GM06990 (cell line): ENCODE data around the gene ABCB11.
"Not testable (repeated sequence)": the region's sequence is repeated elsewhere in the genome, so short reads cannot be mapped to it uniquely, and the experiment has no call there.

Experiments used
- DNase-seq: peaks from one replicate; pipeline ENCODE4 v3.0.0-alpha.2; 2011; ENCODE audit not compliant: insufficient read length; ENCODE audit errors: extremely low read depth
- H3K27me3 ChIP-seq: replicated peaks from 2 replicates; pipeline ENCODE4 v1.6.0; 2011; ENCODE audit warnings: low read length; ENCODE audit not compliant: control insufficient read depth, insufficient read depth
- H3K36me3 ChIP-seq: 2 replicates; pipeline ENCODE4 v1.5.1; 2011; ENCODE audit warnings: low read length; ENCODE audit not compliant: control insufficient read depth, insufficient read depth
- H3K4me3 ChIP-seq: replicated peaks from 2 replicates; pipeline ENCODE4 v1.5.1; 2011; ENCODE audit warnings: low read depth, mild to moderate bottlenecking, control low read depth, low read length
- CTCF ChIP-seq: IDR thresholded peaks from 2 replicates; pipeline ENCODE4 v1.5.1; 2011; ENCODE audit warnings: low read length, control low read depth, mild to moderate bottlenecking, inconsistent platforms; ENCODE audit not compliant: insufficient read depth, poor library complexity, severe bottlenecking

Gene ABCB11

GRCh38 chr2:168889635-168890005 lies 141.5 kb downstream of the ABCB11 start:
- no peaks in the 10 kb centered on the region for H3K27me3 ChIP-seq
- DNase-seq = no peak
- H3K36me3 ChIP-seq = no peaks in the 10 kb centered on the region; the same call in 1 of the 2 replicates
- peak overlapping the region; percentile 87 for H3K4me3 ChIP-seq
- TF ChIP-seq CTCF = no peak

GRCh38 chr2:168884975-168885374 lies 146.1 kb downstream of the ABCB11 start:
- Histone ChIP-seq H3K27me3 (no peaks in the 10 kb centered on the region), H3K4me3 (no peak overlapping the region), H3K36me3 (no peaks in the 10 kb centered on the region; the same call in 1 of the 2 replicates)
- no peak for TF ChIP-seq CTCF
- DNase-seq = no peak

- H3K4me3 ChIP-seq, H3K27me3 ChIP-seq, H3K36me3 ChIP-seq, DNase-seq: not testable (repeated sequence)
Observed at GRCh38 chr2:168882163-168882562, 149.0 kb downstream of the ABCB11 start.

- Histone ChIP-seq H3K4me3 (no peak overlapping the region), H3K36me3 (no peaks in the 10 kb centered on the region; the same call in 1 of the 2 replicates), H3K27me3 (no peaks in the 10 kb centered on the region)
- no peak for DNase-seq
- TF ChIP-seq CTCF = no peak
Observed at GRCh38 chr2:168874368-168875054, 156.6 kb downstream of the ABCB11 start.

GRCh38 chr2:168870824-168871223 lies 160.3 kb downstream of the ABCB11 start:
- not testable (repeated sequence) for H3K4me3 ChIP-seq, DNase-seq, H3K36me3 ChIP-seq, H3K27me3 ChIP-seq
